ENCODE data around the gene TPPP3. TPM values are rescaled to one million over a fixed set of nuclear protein-coding genes. Genes with fewer than 3 reads are reported as not detected.

Gene TPPP3
- total RNA-seq, 1 donor from 2014 or later, result 4.7 TPM

GRCh38 chr16:67429053-67429798, 35.9 kb upstream of the TPPP3 start:
- H3K27me3 Mint-ChIP-seq (ENCODE audit: low read depth), result peaks cover 75% of the 10 kb centered on the region
- no peaks in the 10 kb centered on the region for H3K9me3 Mint-ChIP-seq
- TF ChIP-seq, protein P1, sequence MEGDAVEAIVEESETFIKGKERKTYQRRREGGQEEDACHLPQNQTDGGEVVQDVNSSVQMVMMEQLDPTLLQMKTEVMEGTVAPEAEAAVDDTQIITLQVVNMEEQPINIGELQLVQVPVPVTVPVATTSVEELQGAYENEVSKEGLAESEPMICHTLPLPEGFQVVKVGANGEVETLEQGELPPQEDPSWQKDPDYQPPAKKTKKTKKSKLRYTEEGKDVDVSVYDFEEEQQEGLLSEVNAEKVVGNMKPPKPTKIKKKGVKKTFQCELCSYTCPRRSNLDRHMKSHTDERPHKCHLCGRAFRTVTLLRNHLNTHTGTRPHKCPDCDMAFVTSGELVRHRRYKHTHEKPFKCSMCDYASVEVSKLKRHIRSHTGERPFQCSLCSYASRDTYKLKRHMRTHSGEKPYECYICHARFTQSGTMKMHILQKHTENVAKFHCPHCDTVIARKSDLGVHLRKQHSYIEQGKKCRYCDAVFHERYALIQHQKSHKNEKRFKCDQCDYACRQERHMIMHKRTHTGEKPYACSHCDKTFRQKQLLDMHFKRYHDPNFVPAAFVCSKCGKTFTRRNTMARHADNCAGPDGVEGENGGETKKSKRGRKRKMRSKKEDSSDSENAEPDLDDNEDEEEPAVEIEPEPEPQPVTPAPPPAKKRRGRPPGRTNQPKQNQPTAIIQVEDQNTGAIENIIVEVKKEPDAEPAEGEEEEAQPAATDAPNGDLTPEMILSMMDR (conservative IDR thresholded peaks at IDR 0.05), result no peak
- H3K4me1 Mint-ChIP-seq, result peaks cover 20% of the 10 kb centered on the region
- peak overlapping the region; percentile 76 for H3K4me3 Mint-ChIP-seq
- H3K36me3 Mint-ChIP-seq (ENCODE audit: low read depth), result no peaks in the 10 kb centered on the region
- no peak overlapping the region for H3K27ac Mint-ChIP-seq (ENCODE audit: unreplicated experiment)
- no peak for DNase-seq (ENCODE audit: low read depth, low spot score)

GRCh38 chr16:67428146-67428731, 34.9 kb upstream of the TPPP3 start:
- Mint-ChIP-seq H3K27me3 (ENCODE audit: low read depth) (peaks cover 75% of the 10 kb centered on the region), H3K9me3 (no peaks in the 10 kb centered on the region), H3K4me3 (no peak overlapping the region), H3K4me1 (peaks cover 26% of the 10 kb centered on the region), H3K27ac (ENCODE audit: unreplicated experiment) (no peak overlapping the region), H3K36me3 (ENCODE audit: low read depth) (no peaks in the 10 kb centered on the region)
- DNase-seq (ENCODE audit: low read depth, low spot score), result peak; percentile 66
- TF ChIP-seq, protein P1 (conservative IDR thresholded peaks at IDR 0.05), result peak; percentile 80

DNA sequence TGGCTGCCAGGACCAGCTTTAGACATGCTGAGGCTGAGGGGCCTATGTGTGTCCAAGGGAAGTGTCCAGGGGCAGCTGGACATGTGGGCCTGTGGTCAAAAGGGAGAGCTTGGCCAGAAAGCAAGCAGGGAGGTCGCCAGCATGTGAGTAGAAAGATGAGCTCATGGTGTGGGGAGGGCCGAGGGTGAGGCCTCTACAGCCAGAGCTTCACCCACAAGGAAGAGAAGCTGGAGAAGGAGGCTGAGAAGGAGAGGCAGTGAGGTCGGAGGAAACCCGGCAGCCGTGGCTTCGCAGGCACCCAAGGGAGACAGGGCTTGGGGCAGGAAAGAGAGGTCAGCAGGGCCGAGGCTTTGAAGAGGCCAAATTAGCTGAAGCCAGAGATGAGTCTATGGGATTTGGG, 33.7 kb upstream of the TPPP3 start:
- Mint-ChIP-seq H3K4me1 (peaks cover 22% of the 10 kb centered on the region), H3K4me3 (peak overlapping the region; percentile 17), H3K27ac (ENCODE audit: unreplicated experiment) (no peak overlapping the region), H3K9me3 (no peaks in the 10 kb centered on the region), H3K27me3 (ENCODE audit: low read depth) (peaks cover 73% of the 10 kb centered on the region), H3K36me3 (ENCODE audit: low read depth) (no peaks in the 10 kb centered on the region)
- TF ChIP-seq, protein P1 (conservative IDR thresholded peaks at IDR 0.05), result no peak
- no peak for DNase-seq (ENCODE audit: low read depth, low spot score)

DNA sequence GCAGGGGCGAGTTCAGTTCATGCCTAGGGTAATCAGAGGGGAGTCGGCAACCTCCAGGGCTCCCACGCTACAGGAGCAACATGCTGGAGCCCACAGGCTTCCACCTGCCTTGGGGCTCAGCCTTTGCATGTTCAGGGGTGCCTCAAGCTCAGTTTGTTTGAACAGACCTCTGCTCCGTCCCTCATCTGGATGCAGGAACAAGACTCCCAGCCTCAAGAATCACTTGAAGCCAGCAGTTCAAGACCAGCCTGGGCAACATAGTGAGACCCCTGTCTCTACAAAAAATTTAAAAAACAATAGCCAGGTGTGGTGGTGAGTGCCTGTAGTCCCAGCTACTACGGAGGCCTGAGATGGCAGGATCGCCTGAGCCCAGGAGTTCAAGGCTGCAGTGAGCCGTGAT, 32.7 kb upstream of the TPPP3 start:
- Mint-ChIP-seq H3K9me3 (no peaks in the 10 kb centered on the region), H3K27ac (ENCODE audit: unreplicated experiment) (no peak overlapping the region), H3K27me3 (ENCODE audit: low read depth) (peaks cover 67% of the 10 kb centered on the region), H3K4me1 (peaks cover 17% of the 10 kb centered on the region), H3K36me3 (ENCODE audit: low read depth) (no peaks in the 10 kb centered on the region), H3K4me3 (no peak overlapping the region)
- TF ChIP-seq, protein P1 (conservative IDR thresholded peaks at IDR 0.05), result no peak
- no peak for DNase-seq (ENCODE audit: low read depth, low spot score)

GRCh38 chr16:67425580-67425979, 32.3 kb upstream of the TPPP3 start:
- peaks cover 67% of the 10 kb centered on the region for H3K27me3 Mint-ChIP-seq (ENCODE audit: low read depth)
- peaks cover 17% of the 10 kb centered on the region for H3K4me1 Mint-ChIP-seq
- no peaks in the 10 kb centered on the region for H3K36me3 Mint-ChIP-seq (ENCODE audit: low read depth)
- DNase-seq (ENCODE audit: low read depth, low spot score), result no peak
- H3K9me3 Mint-ChIP-seq, result no peaks in the 10 kb centered on the region
- TF ChIP-seq, protein P1 (conservative IDR thresholded peaks at IDR 0.05), result no peak
- H3K4me3 Mint-ChIP-seq, result no peak overlapping the region
- H3K27ac Mint-ChIP-seq (ENCODE audit: unreplicated experiment), result no peak overlapping the region
